ENCODE measurements around the gene YBEY. TPM values are rescaled to one million over a fixed set of nuclear protein-coding genes. Genes with fewer than 3 reads are reported as not detected.

The YBEY gene
- total RNA-seq, 4 donors from 2014 or later = 8.1 to 17.2 (median 10.6) TPM

DNA sequence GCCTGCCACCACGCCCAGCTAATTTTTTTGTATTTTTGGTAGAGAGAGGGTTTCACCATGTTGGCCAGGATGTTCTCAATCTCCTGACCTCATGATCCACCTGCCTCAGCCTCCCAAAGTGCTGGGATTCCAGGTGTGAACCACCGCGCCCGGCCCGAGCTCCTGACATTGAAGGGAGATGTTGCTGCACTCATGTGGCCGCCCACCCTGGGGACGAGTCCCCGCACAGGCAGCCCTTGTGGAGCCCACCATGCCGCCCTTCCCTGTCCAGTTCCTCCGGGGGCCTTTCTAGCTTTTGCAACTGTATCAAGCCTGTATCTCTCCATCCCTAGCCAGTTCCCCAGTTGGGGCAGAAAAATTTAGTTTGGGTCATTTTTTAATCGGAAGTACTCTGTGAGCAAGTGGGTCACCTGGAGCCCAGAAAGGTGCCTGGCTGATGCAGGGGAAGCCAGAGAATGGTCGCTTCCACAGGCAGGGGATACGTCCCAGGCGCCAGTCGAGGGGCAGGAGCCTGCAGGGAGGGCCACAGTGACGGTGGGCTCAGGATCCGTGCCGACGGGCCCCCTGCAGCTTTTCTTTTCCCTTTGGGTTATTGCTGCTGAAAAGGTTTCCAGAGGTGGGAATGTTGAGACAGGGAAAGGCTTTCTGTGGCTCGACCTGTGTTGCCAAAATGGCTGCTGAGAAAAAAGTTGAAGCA lies 58.2 kb downstream of the YBEY start:
- TF ChIP-seq CTCF (IDR thresholded peaks at IDR 0.05) = no peak
- TF ChIP-seq POLR2AphosphoS5 (IDR thresholded peaks at IDR 0.05) = no peak
- no peak for TF ChIP-seq EP300 (IDR thresholded peaks at IDR 0.05)
- TF ChIP-seq POLR2A (IDR thresholded peaks at IDR 0.05; ENCODE audit: low read depth) = no peak
- no peaks in the 10 kb centered on the region for H3K9me3 ChIP-seq
- no peaks in the 10 kb centered on the region for H3K27me3 ChIP-seq
- H3K36me3 ChIP-seq = peaks cover 35 to 63% (median 49%) of the 10 kb centered on the region in 4 donors
- H3K27ac ChIP-seq (replicated peaks in 1 of 4) = no peak overlapping the region
- H3K4me1 ChIP-seq = peaks cover 0 to 5% (median 0%) of the 10 kb centered on the region in 4 donors
- intact Hi-C loops (cut with DNase I) = no loop called here
- no peak overlapping the region for H3K4me3 ChIP-seq
- DNase-seq (ENCODE audit: extremely low spot score) = no peak
- 94% methylated on average over 20 of the region's 20 CpGs for WGBS

DNA sequence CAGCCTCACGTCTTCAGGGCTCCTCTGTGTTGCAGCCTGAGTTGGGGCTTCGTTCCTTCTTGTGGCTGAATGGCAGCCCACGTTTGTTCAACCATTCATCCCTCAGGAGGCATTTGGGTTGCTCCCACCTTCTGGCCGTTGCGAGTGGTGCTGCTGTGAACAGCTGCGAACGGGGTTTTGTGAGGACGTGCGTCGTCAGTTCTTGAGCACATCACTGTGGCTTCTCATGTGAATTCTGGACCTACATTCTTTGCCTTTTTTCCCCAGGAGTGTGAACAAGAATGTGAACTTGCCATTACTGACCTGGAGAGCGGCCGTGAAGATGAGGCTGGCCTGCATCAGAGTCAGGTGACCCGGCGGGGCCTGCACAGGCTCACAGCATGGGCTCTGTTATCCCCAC lies 59.7 kb downstream of the YBEY start:
- Histone ChIP-seq H3K4me3 (no peak overlapping the region), H3K36me3 (peaks cover 44 to 64% (median 58%) of the 10 kb centered on the region in 4 donors), H3K9me3 (no peaks in the 10 kb centered on the region), H3K27ac (replicated peaks in 1 of 4) (no peak overlapping the region), H3K27me3 (no peaks in the 10 kb centered on the region), H3K4me1 (peaks cover 0 to 5% (median 0%) of the 10 kb centered on the region in 4 donors)
- no peak for DNase-seq (ENCODE audit: extremely low spot score)
- WGBS = 89% methylated on average over 10 of the region's 14 CpGs
- TF ChIP-seq POLR2AphosphoS5 (IDR thresholded peaks at IDR 0.05) (no peak), CTCF (IDR thresholded peaks at IDR 0.05) (no peak), POLR2A (IDR thresholded peaks at IDR 0.05; ENCODE audit: low read depth) (no peak), EP300 (IDR thresholded peaks at IDR 0.05) (no peak)
- intact Hi-C loops (cut with DNase I) = no loop called here

- Histone ChIP-seq H3K27me3 (no peaks in the 10 kb centered on the region), H3K9me3 (no peaks in the 10 kb centered on the region), H3K4me3 (no peak overlapping the region), H3K4me1 (peaks cover 0 to 5% (median 0%) of the 10 kb centered on the region in 4 donors), H3K36me3 (peaks cover 51 to 71% (median 64%) of the 10 kb centered on the region in 4 donors), H3K27ac (replicated peaks in 1 of 4) (no peak overlapping the region)
- intact Hi-C loops (cut with DNase I) = no loop called here
- WGBS = 93% methylated on average over 30 of the region's 34 CpGs
- TF ChIP-seq CTCF (IDR thresholded peaks at IDR 0.05) (no peak), POLR2AphosphoS5 (IDR thresholded peaks at IDR 0.05) (no peak), POLR2A (IDR thresholded peaks at IDR 0.05; ENCODE audit: low read depth) (no peak), EP300 (IDR thresholded peaks at IDR 0.05) (no peak)
- DNase-seq (ENCODE audit: extremely low spot score) = no peak
Measured at GRCh38 chr21:46346296-46347202, 60.4 kb downstream of the YBEY start.

DNA sequence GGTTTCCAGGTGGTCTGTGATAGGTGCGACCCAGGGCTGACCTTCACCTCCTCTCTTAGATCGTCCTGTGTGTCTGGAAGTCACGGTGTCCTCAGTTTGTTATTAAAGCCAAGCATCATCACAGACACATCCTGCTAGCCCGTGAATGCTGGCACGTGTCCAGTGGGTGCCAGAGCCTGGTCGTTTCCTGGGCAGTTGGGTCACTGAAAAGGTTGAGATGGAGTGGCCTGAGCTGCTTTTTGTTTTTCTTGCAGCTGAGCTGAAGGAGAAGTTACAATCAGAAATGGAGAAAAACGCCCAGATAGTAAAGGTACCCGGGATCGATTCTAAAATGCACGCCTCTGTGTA lies 61.0 kb downstream of the YBEY start:
- Histone ChIP-seq H3K4me3 (no peak overlapping the region), H3K36me3 (peaks cover 57 to 77% (median 70%) of the 10 kb centered on the region in 4 donors), H3K27ac (replicated peaks in 1 of 4) (no peak overlapping the region), H3K4me1 (peaks cover 0 to 5% (median 0%) of the 10 kb centered on the region in 4 donors), H3K27me3 (no peaks in the 10 kb centered on the region), H3K9me3 (no peaks in the 10 kb centered on the region)
- DNase-seq (ENCODE audit: extremely low spot score) = no peak
- intact Hi-C loops (cut with DNase I) = no loop called here
- TF ChIP-seq EP300 (IDR thresholded peaks at IDR 0.05) (no peak), POLR2A (IDR thresholded peaks at IDR 0.05; ENCODE audit: low read depth) (no peak), POLR2AphosphoS5 (IDR thresholded peaks at IDR 0.05) (no peak), CTCF (IDR thresholded peaks at IDR 0.05) (no peak)
- 72% methylated on average over 10 of the region's 10 CpGs for WGBS

Other genes starting within 250 kb of the YBEY start
- 1,000 to 10,000 TPM in 2 of 4 donors, 100 to 1,000 TPM in 2; 942 to 1,525 (median 1,202) TPM for gene COL6A2, start 188.2 kb upstream of the YBEY start, total RNA-seq
- 1 to 10 TPM in 2 of 4 donors, under 1 TPM in 1, not detected in 1; 0.26 to 2.5 (median 1.2) TPM for gene FTCD, start 130.8 kb upstream of the YBEY start, total RNA-seq
- gene SPATC1L, start 101.9 kb upstream of the YBEY start, total RNA-seq = 10 to 100 TPM in 1 of 4 donors, 1 to 10 TPM in 3; 1.3 to 22.0 (median 7.0) TPM
- gene LSS, start 57.6 kb upstream of the YBEY start, total RNA-seq = 10 to 100 TPM; 45.3 to 66.3 (median 53.1) TPM
- gene MCM3AP, start 731 bp upstream of the YBEY start, total RNA-seq = 10 to 100 TPM; 58.6 to 89.2 (median 81.9) TPM
- 1 to 10 TPM in 3 of 4 donors, under 1 TPM in 1; 0.50 to 2.5 (median 1.7) TPM for gene C21orf58, start 37.5 kb downstream of the YBEY start, total RNA-seq
- 10 to 100 TPM; 21.2 to 35.1 (median 24.7) TPM for gene PCNT, start 37.8 kb downstream of the YBEY start, total RNA-seq
- gene DIP2A, start 172.5 kb downstream of the YBEY start, total RNA-seq = 10 to 100 TPM; 19.2 to 33.4 (median 28.7) TPM

All from esophagus muscularis mucosa (tissue), 4 donors.